ENCODE measurements around the gene HILPDA.

DNA sequence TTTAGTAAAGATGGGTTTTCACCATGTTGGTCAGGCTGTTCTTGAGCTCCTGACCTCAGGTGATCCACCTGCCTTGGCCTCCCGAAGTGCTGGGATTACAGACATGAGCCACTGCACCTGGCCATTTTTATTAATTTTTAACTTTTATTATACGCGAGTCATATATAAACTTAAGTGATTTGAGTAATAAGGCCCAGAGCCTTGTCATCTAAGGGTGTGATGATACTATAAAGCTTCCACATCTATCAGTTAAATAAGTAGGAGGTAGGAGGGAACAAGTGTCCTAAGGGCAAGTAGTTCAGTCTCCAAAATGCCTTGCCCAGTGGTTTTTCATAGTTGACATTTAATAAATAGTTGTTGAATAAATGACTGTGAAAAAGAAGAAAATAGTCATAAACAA, 13.3 kb upstream of the HILPDA start:
- TF ChIP-seq, protein P1, sequence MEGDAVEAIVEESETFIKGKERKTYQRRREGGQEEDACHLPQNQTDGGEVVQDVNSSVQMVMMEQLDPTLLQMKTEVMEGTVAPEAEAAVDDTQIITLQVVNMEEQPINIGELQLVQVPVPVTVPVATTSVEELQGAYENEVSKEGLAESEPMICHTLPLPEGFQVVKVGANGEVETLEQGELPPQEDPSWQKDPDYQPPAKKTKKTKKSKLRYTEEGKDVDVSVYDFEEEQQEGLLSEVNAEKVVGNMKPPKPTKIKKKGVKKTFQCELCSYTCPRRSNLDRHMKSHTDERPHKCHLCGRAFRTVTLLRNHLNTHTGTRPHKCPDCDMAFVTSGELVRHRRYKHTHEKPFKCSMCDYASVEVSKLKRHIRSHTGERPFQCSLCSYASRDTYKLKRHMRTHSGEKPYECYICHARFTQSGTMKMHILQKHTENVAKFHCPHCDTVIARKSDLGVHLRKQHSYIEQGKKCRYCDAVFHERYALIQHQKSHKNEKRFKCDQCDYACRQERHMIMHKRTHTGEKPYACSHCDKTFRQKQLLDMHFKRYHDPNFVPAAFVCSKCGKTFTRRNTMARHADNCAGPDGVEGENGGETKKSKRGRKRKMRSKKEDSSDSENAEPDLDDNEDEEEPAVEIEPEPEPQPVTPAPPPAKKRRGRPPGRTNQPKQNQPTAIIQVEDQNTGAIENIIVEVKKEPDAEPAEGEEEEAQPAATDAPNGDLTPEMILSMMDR (IDR thresholded peaks at IDR 0.05 in 2 of 3, conservative IDR thresholded peaks at IDR 0.05 in 1 of 3; ENCODE audit: control insufficient read depth in 2 of 3, extremely low read depth in 1 of 3, insufficient read depth in 1 of 3, low read depth in 3 of 3, low read length in 3 of 3) = no peak
- no peak for TF ChIP-seq POLR2AphosphoS5 (IDR thresholded peaks at IDR 0.05; ENCODE audit: low read length)
- no peak for TF ChIP-seq EZH2 (IDR thresholded peaks at IDR 0.05; ENCODE audit: borderline replicate concordance, control insufficient read depth, low read depth, low read length)
- TF ChIP-seq, protein P2, sequence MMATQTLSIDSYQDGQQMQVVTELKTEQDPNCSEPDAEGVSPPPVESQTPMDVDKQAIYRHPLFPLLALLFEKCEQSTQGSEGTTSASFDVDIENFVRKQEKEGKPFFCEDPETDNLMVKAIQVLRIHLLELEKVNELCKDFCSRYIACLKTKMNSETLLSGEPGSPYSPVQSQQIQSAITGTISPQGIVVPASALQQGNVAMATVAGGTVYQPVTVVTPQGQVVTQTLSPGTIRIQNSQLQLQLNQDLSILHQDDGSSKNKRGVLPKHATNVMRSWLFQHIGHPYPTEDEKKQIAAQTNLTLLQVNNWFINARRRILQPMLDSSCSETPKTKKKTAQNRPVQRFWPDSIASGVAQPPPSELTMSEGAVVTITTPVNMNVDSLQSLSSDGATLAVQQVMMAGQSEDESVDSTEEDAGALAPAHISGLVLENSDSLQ (IDR thresholded peaks at IDR 0.05) = no peak
- TF ChIP-seq SREBF2 (IDR thresholded peaks at IDR 0.05; ENCODE audit: low read length) = no peak
- TF ChIP-seq SMC3 (IDR thresholded peaks at IDR 0.05; ENCODE audit: borderline replicate concordance, low read length) = no peak
- no peak for TF ChIP-seq CHD2 (IDR thresholded peaks at IDR 0.05; ENCODE audit: borderline replicate concordance, low read depth, low read length)
- TF ChIP-seq IKZF2 (IDR thresholded peaks at IDR 0.05) = no peak
- no peak for TF ChIP-seq SPI1 (IDR thresholded peaks at IDR 0.05; ENCODE audit: borderline replicate concordance, insufficient read depth, low read depth, low read length)
- TF ChIP-seq ZZZ3 (IDR thresholded peaks at IDR 0.05; ENCODE audit: control insufficient read depth, insufficient read length, low read depth) = no peak
- no peak for TF ChIP-seq CHD1 (IDR thresholded peaks at IDR 0.05; ENCODE audit: low read depth, low read length)
- TF ChIP-seq, protein P3, sequence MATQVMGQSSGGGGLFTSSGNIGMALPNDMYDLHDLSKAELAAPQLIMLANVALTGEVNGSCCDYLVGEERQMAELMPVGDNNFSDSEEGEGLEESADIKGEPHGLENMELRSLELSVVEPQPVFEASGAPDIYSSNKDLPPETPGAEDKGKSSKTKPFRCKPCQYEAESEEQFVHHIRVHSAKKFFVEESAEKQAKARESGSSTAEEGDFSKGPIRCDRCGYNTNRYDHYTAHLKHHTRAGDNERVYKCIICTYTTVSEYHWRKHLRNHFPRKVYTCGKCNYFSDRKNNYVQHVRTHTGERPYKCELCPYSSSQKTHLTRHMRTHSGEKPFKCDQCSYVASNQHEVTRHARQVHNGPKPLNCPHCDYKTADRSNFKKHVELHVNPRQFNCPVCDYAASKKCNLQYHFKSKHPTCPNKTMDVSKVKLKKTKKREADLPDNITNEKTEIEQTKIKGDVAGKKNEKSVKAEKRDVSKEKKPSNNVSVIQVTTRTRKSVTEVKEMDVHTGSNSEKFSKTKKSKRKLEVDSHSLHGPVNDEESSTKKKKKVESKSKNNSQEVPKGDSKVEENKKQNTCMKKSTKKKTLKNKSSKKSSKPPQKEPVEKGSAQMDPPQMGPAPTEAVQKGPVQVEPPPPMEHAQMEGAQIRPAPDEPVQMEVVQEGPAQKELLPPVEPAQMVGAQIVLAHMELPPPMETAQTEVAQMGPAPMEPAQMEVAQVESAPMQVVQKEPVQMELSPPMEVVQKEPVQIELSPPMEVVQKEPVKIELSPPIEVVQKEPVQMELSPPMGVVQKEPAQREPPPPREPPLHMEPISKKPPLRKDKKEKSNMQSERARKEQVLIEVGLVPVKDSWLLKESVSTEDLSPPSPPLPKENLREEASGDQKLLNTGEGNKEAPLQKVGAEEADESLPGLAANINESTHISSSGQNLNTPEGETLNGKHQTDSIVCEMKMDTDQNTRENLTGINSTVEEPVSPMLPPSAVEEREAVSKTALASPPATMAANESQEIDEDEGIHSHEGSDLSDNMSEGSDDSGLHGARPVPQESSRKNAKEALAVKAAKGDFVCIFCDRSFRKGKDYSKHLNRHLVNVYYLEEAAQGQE (IDR thresholded peaks at IDR 0.05; ENCODE audit: low read depth, low read length) = no peak
- TF ChIP-seq ZSCAN29 (IDR thresholded peaks at IDR 0.05) = no peak

Measured in GM12878 (cell line).